NCI-H1105 treated with DMSO at 0.1 percent for 48 hours (cell line): ENCODE results near the gene ITPA.
"Not testable (repeated sequence)": the region's sequence is repeated elsewhere in the genome, so short reads cannot be mapped to it uniquely, and the experiment has no call there.

ENCODE experiments used
- DNase-seq: peaks from one replicate; lab custom pipeline; 2025; lab: John Stamatoyannopoulos, UW

The ITPA gene

GRCh38 chr20:3202965-3203314 is 6.4 kb upstream of the ITPA start:
- DNase-seq, result no peak

DNA sequence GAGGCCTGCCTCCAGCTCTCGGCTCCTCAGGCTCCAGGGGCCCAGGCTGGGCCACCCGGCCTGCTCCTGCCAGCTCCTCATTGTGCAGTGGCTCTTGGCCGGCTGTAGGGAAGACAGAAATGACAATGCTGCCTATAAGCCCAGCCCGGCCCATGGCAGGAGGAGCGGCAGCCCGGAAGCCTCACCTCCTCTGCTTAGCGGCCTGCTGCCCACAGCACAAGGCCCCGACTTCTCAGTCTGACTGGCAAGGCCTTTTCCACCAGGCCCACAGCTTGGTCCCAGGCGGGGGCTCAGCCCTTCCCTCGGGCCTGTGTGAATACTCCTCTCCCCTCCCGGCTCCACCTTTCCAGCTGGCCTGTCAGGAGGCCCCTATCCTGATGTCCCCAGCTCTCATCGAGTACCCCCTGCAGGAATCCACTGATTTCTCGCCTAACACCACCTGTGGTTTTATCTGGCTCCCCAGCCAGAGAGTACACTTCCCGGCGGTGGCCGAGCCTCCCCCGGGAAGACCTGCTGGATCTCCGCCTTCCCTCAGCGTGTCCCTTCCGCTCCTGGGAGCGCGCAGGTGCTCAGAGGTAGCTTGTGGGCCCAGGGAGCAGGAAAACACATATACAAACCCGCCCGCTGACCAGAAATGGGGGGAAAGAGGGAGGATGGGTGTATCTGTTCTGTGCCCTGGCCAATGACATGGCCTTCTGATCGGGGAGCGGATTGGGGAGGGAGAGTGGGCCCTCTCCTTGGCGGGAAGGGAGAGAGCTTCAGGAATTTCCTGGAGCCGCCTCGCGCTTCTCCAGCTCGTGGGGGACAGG is 5.8 kb upstream of the ITPA start:
- DNase-seq, result peak; percentile 69

GRCh38 chr20:3204124-3204794 is 5.0 kb upstream of the ITPA start, which contains the start of gene DDRGK1:
Gene DDRGK1, minus strand, starts transcription at chr20:3204682. Its CDS starts 55 bp downstream, at chr20:3204627.
- peak; percentile 87 for DNase-seq

DNA sequence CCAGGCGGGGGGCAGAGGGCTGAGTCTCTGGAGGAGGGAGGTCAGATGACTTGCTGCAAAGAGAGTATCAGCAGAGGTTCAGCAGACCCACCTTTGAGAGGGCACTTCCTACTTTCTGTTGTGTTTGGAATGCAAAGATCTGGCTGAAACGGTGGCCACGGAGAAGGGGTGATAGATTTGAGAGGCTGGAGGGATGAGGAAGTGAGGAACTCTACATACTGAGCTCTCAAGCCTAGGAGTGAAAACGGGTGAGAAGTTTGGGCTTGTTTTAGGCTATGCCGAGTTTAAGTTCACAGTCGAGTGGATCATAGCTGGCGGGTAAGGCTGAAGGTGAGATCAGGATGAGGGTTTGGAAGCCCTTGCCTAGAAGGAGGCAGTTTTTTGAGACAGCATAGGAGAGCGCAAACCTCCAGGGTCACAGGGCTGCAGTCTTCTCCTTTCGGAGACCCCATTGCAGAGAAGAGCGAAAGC is 477 bp upstream of the ITPA start:
- DNase-seq, result no peak

DNA sequence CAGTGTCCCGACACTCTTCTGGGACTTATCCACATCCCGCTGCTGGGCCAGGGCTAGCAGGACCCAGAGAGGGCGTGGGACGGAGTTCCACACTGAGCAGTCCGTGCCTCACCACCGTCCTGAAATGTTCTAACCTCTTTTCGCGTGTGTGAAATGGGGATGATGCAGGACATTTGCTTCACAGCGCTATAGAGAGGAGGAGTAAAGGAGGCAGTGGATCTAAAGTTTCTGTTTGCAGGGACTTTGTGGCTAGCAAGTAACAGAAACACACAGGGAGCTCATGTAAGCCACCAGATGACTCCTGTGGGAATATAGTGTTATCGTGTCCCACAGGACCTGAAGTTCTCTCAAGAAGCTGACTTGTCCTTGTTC is 634 bp downstream of the ITPA start:
- no peak for DNase-seq

DNA sequence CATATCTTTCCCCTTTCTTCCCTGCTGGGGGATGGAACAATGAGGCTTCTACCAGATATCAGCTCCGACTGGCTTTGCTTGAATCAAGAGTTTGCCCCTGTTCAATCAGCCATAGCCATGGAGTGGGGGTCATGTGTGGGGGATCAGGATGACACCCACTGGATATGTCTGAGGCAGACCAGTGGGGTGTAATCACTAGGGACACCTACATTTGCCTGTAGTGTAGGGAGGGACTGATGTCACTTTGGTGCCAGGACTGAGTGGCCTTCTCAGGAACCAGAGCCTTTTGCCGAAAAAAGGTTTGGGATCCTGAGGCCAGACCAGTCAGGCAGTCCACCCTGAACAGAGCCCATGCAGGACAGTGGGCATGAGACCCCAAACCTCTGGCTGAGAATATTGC is 1.0 kb downstream of the ITPA start:
- no peak for DNase-seq

- DNase-seq, result no peak
Observed at GRCh38 chr20:3213226-3213625, 3.9 kb downstream of the ITPA start.

DNA sequence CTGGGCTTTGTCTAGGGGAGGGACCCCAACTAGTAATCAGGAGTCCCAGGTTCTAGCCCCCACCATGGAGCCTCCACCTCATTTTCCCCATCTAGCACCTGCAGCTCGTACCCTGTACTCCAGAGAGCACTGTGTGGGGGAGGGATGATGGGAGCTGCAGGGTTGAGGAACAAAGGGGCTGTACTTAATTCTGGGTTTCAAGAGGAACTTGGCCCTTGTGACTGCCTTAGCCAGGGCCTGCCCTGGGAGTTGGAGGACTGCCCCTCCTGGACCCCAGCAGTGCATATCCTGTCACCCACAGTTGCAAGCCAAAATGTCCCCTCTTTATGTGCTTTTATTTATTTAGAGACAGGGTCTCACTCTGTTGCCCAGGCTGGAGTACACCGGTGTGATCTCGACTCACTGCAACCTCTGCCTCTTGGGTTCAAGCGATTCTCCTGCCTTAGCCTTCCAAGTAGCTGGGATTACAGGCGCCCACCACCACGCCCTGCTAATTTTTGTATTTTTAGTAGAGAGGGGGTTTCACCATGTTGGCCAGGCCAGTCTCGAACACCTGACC is 6.1 kb downstream of the ITPA start:
- DNase-seq, result not testable (repeated sequence)

DNA sequence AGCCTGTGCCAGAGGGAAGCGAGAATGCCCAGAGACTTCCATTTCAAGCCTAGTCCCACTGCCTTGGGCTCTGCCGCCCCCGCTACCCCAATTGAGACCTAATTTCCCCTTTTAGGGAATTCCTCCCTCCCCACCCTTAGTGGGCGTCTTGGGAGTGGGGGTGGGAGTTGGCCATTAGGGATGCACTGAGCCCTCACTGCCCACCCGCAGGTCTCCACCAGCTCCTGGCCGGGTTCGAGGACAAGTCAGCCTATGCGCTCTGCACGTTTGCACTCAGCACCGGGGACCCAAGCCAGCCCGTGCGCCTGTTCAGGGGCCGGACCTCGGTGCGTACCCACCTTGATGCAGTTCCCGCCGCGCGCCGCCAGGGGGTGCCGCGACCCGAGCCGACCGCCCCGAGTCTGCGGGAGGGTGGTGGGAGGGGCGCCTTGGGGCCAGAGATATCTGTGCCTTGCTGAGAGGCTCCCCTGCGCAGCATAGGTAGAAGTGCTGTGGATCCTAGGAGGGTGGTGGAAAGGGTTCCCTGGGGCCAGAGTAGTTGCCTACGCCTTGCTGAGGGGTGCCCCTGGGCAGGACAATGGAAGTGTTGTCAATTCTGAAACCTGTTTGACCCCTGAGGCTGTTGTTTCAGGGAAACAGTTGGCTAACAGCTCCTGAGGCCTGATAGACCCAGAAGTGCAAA is 9.2 kb downstream of the ITPA start:
- no peak for DNase-seq

DNA sequence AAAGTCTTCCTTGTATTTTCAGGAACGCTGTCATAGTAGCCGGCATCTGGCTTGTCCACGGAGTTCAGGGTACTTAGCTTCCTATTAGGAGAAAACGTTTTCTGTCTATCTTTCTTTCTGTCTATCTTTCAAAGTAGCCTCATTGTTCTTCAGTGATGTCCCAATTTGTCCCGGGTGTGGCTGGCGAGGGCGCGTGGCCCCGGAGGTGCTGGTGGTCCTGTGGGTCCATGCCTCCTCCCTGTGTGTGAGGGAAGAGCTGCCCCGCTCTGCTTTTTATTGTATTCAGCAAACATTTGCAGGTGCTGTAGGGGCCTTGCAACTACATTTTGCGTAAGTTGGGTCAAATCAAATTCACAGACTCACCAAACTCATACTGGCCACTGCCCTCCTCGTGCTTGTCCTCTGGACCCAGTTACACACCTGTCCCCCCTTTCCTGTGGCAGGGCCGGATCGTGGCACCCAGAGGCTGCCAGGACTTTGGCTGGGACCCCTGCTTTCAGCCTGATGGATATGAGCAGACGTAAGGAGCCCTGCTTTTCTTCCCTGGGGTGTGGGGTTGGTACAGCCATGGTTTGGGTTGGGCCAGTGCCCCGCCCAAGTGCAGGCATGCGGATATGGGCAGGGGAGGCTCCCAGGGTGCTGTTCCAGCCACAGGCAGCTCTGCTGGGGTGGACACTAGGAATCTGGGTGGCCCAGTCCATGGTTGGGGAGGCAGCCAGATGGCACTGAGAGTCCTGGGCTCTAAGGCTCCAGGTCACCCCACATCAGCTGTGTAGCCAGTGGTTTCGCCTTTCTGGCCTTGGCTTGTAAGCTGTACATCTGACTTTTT is 12.3 kb downstream of the ITPA start:
- no peak for DNase-seq

- peak; percentile 94 for DNase-seq
Observed at GRCh38 chr20:3222635-3223600, 13.6 kb downstream of the ITPA start.

DNA sequence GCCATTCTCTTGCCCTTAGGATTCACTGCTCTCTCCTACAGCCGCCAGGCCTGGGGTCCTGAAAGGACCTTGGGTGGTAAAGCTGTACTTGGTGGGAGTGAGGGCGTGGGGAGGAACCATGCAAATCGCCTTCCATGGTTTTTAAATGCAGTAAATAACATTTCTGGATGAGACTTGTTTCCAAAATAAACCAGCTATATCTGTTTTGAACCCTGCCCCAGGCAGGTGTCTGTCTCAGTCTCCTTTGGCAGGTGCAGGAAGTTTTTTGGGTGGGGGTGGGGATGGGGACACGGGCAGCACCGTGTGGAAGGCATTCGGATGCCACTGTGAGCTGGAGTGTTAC is 14.3 kb downstream of the ITPA start:
- peak; percentile 50 for DNase-seq

- no peak for DNase-seq
Observed at GRCh38 chr20:3223994-3224680, 14.8 kb downstream of the ITPA start.

GRCh38 chr20:3224681-3225421 is 15.6 kb downstream of the ITPA start:
- no peak for DNase-seq

DNA sequence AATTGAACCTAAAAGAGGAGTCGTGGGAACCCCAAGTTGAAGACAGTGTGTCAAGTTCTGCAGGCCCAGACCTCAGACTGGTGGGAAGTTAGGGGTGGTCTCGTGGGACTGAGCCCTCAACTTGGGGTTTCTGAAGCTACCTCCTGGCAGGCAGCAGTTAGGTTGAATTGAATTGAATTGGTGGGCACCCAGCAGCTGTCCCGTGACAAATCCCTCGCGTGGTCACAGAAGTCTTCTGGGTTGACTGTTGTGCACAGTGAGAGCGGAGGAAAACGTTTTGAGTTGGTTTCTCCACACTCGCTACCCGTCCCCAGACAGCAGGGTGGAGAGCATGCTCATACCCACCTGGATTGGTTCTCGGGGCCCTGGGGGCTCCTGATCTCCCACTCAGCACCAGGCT is 16.8 kb downstream of the ITPA start:
- DNase-seq, result no peak

GRCh38 chr20:3226864-3227263 is 17.6 kb downstream of the ITPA start:
- DNase-seq, result no peak

DNA sequence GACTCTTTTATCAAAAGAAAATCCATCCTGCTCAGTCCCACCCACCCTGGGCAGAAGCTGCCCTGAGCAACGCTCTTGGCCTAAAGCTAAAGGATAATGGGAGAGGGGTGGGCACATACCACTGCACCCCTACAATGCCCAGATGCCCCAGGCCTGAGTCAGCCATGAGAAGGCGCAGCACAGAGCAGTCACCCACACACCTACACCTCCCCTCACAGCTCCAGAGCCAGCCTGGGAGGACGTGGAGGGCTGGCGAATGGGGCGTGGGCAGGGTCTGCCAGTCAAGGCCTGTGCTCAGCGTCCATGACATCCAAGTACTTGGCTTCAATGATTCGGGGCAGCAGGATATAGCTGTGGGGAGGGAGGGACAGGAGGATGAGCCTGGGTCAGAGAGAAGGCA is 18.2 kb downstream of the ITPA start:
- no peak for DNase-seq

DNA sequence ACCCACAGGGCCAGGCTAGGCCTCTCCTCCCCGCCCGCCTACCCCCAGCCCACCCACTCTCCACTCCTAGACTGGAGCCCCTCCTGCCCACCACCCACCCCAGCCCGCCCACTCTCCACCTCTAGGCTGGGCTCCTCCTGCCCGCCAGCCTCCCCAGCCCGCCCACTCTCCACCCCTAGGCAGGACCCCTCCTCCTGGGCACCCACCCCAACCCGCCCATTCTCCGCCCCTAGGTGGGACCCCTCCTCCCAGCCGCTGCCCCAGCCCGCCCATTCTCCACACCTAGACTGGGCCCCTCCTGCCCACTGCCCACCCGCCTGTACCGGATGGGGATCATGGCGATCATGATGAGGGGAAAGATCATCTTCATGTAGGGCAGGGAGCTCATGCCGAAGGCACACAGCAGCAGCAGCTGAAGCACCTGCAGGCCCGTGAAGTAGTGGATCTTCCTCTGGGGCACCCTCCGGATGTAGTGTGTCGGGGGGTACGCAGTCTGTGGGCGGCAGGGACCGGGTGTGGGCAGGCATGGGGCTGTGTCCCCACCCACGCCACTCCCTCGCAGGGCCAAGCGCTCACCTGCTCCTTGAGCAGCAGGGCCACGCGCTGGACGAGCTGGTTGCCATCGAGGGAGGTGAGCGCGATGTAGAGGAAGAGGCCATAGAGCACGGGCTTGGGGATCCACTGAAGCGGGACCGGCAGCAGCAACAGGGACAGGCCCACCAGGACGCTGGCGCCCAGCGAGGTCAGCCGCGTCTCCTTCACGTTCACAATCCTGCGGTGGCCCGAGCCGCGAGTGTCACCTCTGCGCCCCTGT is 18.8 kb downstream of the ITPA start:
- DNase-seq, result no peak

GRCh38 chr20:3228750-3229032 is 19.4 kb downstream of the ITPA start:
- no peak for DNase-seq
